T47D (cell line): ENCODE results near the gene COMT.

ENCODE experiments used
- DNase-seq, 2 experiments: peaks; one replicate each; pipeline versions ENCODE4 v3.0.0 to v3.0.0-alpha.2; 2011 to 2012; ENCODE audit warnings: low read depth in 1 of 2, low spot score in 1 of 2
- JUND ChIP-seq: IDR thresholded peaks from 2 replicates; pipeline ENCODE4 v1.6.1; 2012; ENCODE audit warnings: low read depth
- in situ Hi-C: cut with HindIII; loops from 2 replicates; pipeline ENCODE4 v1.10.0; 2016; ENCODE audit warnings: low sequenced_read_pairs, low pct_unique_long_range_greater_than_20kb

Gene COMT

GRCh38 chr22:19982991-19983578, 41.5 kb downstream of the COMT start:
- in situ Hi-C loops: no loop called here
- no peak for TF ChIP-seq JUND
- no peak for DNase-seq

- in situ Hi-C loops: no loop called here
- no peak for TF ChIP-seq JUND
Observed at GRCh38 chr22:19983741-19984140, 42.2 kb downstream of the COMT start.

GRCh38 chr22:19984201-19984753, 42.7 kb downstream of the COMT start:
- TF ChIP-seq JUND: no peak
- in situ Hi-C loops: no loop called here
- DNase-seq: peak in 1 of 2 experiments; percentile 31

More at GRCh38 chr22:19983741-19984140, 42.2 kb downstream of the COMT start:
- DNase-seq: no peak

GRCh38 chr22:19984851-19985811, 43.6 kb downstream of the COMT start:
- no peak for DNase-seq
- TF ChIP-seq JUND: no peak
- in situ Hi-C loops: no loop called here

- DNase-seq: no peak
- no peak for TF ChIP-seq JUND
- in situ Hi-C loops: no loop called here
Observed at GRCh38 chr22:19986011-19986409, 44.4 kb downstream of the COMT start.

- in situ Hi-C loops: no loop called here
- peak; percentile 75 to 81 for DNase-seq
- no peak for TF ChIP-seq JUND
Observed at GRCh38 chr22:19986410-19987341, 45.1 kb downstream of the COMT start.

GRCh38 chr22:19987394-19988306, 46.1 kb downstream of the COMT start:
- in situ Hi-C loops: no loop called here
- TF ChIP-seq JUND: no peak
- no peak for DNase-seq

GRCh38 chr22:19988331-19988808, 46.8 kb downstream of the COMT start:
- in situ Hi-C loops: no loop called here

GRCh38 chr22:19988965-19989724, 47.6 kb downstream of the COMT start:
- no peak for TF ChIP-seq JUND
- in situ Hi-C loops: no loop called here
- DNase-seq: no peak

More at GRCh38 chr22:19988331-19988808, 46.8 kb downstream of the COMT start:
- no peak for DNase-seq
- TF ChIP-seq JUND: no peak

- in situ Hi-C loops: no loop called here
- TF ChIP-seq JUND: no peak
- DNase-seq: no peak
Observed at GRCh38 chr22:19989725-19990067, 48.1 kb downstream of the COMT start.
